RWPE2 (cell line): ENCODE measurements around the gene JMJD4.

Source experiments
- ATAC-seq: fragments of 200-7000 bp; cut with Tn5 transposase; 3 replicates; pipeline ENCODE4 v1.9.1; 2021; ENCODE audit warnings: low read depth
- DNase-seq: peaks from one replicate; pipeline ENCODE4 v3.0.0-alpha.2; 2020; ENCODE audit warnings: low spot score
- H3K27ac ChIP-seq: fragments of 450-650 bp; 2 replicates; pipeline ENCODE4 v1.5.1; 2017; ENCODE audit warnings: mild to moderate bottlenecking; ENCODE audit not compliant: poor library complexity, severe bottlenecking
- H3K27me3 ChIP-seq: fragments of 250-450 bp; sonication (Bioruptor Pico); 2 replicates; pipeline ENCODE4 v1.5.1; 2021; ENCODE audit warnings: mild to moderate bottlenecking, moderate library complexity; ENCODE audit not compliant: insufficient read depth, poor library complexity, severe bottlenecking
- H3K36me3 ChIP-seq: fragments of 250-450 bp; sonication (Bioruptor Pico); 2 replicates; pipeline ENCODE4 v1.5.1; 2020; ENCODE audit warnings: low read depth, mild to moderate bottlenecking, moderate library complexity
- H3K4me1 ChIP-seq: fragments of 250-450 bp; sonication (Bioruptor Pico); 2 replicates; pipeline ENCODE4 v1.5.1; 2021; ENCODE audit warnings: mild to moderate bottlenecking, moderate library complexity; ENCODE audit not compliant: insufficient read depth, poor library complexity, severe bottlenecking
- H3K4me3 ChIP-seq: fragments of 250-450 bp; sonication (Bioruptor Pico); 2 replicates; pipeline ENCODE4 v1.5.1; 2021; ENCODE audit warnings: mild to moderate bottlenecking, moderate library complexity; ENCODE audit not compliant: severe bottlenecking
- H3K9me3 ChIP-seq: fragments of 250-450 bp; sonication (Bioruptor Pico); 2 replicates; pipeline ENCODE4 v1.5.1; 2021; ENCODE audit warnings: mild to moderate bottlenecking, moderate library complexity; ENCODE audit not compliant: severe bottlenecking
- TF ChIP-seq, protein P1 (sequence below): fragments of 450-650 bp; IDR thresholded peaks from one replicate; pipeline ENCODE4 v1.5.1; 2017; ENCODE audit warnings: mild to moderate bottlenecking, moderate library complexity; ENCODE audit not compliant: poor library complexity, severe bottlenecking

Gene JMJD4

DNA sequence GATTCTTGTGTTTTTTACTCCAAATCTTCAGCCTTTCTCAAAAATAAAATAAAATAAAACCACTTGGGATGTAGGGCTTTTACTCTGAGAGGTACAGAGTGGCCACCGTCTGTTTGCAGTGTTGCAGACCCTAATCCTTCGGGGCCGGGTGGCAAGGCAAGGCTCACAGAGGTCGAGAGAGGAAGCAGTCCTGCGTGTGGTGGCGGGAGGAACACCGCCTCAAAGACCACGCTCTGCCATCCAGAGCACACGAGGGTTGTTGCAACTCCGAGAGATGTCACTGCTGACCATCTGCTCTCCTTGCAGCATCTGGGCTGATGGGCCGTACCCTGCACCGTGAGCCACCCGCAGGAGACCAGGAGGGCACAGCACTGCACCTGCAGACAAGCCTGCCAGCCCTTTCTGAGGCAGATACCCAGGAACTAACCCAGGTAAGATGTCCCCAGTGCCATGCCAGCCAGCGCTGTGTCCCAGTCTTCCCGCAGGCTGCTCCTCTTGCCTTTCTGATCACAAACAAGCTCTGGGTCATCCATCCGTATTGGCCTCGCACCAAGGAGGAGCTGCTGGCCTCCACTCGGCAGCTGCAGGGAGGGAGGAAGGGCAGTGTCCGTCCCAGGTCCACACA lies 31.7 kb upstream of the JMJD4 start:
- Histone ChIP-seq H3K9me3 (no peaks in the 10 kb centered on the region), H3K36me3 (no peaks in the 10 kb centered on the region), H3K4me1 (peaks cover 14% of the 10 kb centered on the region), H3K4me3 (no peak overlapping the region), H3K27me3 (no peaks in the 10 kb centered on the region), H3K27ac (no peak overlapping the region)
- ATAC-seq (no peak), DNase-seq (no peak)
- TF ChIP-seq, protein P1, sequence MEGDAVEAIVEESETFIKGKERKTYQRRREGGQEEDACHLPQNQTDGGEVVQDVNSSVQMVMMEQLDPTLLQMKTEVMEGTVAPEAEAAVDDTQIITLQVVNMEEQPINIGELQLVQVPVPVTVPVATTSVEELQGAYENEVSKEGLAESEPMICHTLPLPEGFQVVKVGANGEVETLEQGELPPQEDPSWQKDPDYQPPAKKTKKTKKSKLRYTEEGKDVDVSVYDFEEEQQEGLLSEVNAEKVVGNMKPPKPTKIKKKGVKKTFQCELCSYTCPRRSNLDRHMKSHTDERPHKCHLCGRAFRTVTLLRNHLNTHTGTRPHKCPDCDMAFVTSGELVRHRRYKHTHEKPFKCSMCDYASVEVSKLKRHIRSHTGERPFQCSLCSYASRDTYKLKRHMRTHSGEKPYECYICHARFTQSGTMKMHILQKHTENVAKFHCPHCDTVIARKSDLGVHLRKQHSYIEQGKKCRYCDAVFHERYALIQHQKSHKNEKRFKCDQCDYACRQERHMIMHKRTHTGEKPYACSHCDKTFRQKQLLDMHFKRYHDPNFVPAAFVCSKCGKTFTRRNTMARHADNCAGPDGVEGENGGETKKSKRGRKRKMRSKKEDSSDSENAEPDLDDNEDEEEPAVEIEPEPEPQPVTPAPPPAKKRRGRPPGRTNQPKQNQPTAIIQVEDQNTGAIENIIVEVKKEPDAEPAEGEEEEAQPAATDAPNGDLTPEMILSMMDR, result no peak

DNA sequence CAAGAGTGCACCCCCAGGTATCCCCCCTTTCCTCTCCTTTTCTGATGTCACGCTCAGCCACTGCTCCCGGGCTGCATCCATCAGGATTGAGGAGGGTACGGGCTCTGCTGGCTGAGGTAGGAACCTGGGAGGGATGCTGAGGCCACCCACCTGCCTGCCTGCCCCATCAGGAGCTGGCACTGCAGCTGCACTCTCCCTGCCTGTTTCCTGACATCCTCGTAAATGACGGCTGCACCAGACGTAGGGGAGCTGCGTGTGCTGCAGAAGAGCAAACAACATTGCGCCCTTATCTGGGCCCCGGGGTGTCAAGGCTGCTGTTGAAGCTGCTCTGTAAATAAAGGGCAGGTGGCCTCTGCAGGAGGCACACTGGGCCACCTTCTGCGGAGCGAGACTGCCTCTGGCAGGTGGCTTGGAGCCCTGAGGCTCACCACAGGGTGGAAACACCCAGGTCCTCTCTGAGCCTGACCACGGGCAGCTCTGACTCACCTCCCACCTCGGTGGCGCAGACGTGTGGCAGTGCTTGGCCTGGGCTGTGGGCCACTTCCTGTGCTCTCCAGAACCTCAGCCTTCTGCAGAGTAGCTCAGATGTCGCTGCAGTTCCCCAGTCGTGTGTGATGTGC lies 31.0 kb upstream of the JMJD4 start:
- H3K27me3 ChIP-seq, result no peaks in the 10 kb centered on the region
- H3K4me3 ChIP-seq, result no peak overlapping the region
- peaks cover 14% of the 10 kb centered on the region for H3K4me1 ChIP-seq
- ATAC-seq (no peak), DNase-seq (no peak)
- TF ChIP-seq, protein P1, result no peak
- no peak overlapping the region for H3K27ac ChIP-seq
- no peaks in the 10 kb centered on the region for H3K9me3 ChIP-seq
- H3K36me3 ChIP-seq, result no peaks in the 10 kb centered on the region

DNA sequence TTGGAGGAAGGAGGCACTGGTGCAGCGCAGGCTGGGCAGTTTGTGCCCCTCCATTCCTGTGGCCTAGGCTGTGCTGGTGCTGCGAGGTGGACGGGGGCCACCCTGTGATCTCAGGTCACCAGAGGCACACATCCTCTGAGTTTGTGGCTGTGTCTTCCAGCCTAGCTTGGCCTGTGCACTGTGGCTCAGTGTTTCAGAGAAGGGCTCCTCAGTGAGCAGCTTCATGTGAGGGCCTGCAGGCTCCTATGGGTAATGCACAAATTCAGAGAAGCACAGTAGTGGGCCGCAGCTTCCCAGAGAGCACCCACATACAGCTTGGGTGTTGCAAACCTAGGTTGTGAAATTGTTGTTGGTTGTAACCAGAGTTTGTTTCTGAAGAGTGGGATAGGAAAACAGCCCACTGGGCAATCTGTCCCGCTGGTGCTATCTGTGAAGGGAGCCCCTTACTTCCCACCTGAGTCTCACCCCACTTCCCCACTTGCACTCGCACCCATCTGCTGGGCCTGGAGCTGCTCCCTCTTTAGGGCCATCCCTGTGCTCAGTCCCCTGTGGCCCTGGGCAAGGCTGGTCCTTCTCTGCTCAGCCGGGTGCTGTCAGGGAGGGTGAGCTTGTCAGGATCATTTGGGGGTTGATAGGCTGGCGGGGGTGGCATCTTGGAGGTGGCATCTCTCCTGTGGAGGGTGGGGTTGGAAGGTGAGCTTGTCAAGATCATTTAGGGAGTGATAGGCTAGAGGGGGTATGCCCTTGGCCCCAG lies 30.3 kb upstream of the JMJD4 start:
- Histone ChIP-seq H3K27me3 (no peaks in the 10 kb centered on the region), H3K4me1 (peaks cover 14% of the 10 kb centered on the region), H3K27ac (peak overlapping the region; percentile 84), H3K9me3 (no peaks in the 10 kb centered on the region), H3K36me3 (no peaks in the 10 kb centered on the region), H3K4me3 (no peak overlapping the region)
- DNase-seq (no peak), ATAC-seq (no peak)
- TF ChIP-seq, protein P1, result no peak

DNA sequence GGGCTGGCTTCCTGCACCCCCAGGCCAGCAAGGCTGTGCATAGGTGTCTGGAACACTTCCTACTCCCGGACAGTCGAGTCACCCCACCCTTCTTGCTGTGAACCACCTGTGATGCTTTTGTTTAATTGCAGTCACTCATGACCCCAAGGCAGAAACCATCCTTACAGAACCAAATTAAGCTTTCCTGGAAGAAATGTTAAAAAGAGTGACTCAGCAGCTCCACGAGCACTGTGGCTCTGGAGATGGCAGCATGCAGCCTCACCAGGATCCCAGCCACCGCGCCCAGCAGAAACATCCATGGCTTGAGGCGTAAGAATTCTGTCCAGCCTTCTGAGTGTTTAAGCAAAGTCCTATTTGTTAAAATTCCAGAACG lies 28.9 kb upstream of the JMJD4 start:
- DNase-seq, result no peak
- H3K27ac ChIP-seq, result peak overlapping the region; percentile 84
- H3K9me3 ChIP-seq, result no peaks in the 10 kb centered on the region
- no peaks in the 10 kb centered on the region for H3K27me3 ChIP-seq
- peaks cover 10% of the 10 kb centered on the region; the same call in 1 of the 2 replicates for H3K36me3 ChIP-seq
- TF ChIP-seq, protein P1, result no peak
- ATAC-seq, result peak; percentile 64
- peaks cover 18% of the 10 kb centered on the region for H3K4me1 ChIP-seq
- H3K4me3 ChIP-seq, result no peak overlapping the region
